ENCODE measurements around the gene HOXB9. TPM values are rescaled to one million over a fixed set of nuclear protein-coding genes. Genes with fewer than 3 reads are reported as not detected.

HOXB9 gene
- total and polyA plus RNA-seq, 9 of the 15 experiments (the other 6 are each of a cell fraction or from before 2014, with no cell fraction given), result 3.1 to 196 (median 77.6) TPM

GRCh38 chr17:48626245-48627117, at the start of gene HOXB9 (continued):
- TF ChIP-seq ZNF561 (CRISPR knock-in tag; conservative IDR thresholded peaks at IDR 0.05) (no peak), BACH1 (tag; IDR thresholded peaks at IDR 0.05) (no peak), NBN (IDR thresholded peaks at IDR 0.05; ENCODE audit: low read depth) (peak; percentile 97), ZNF431 (CRISPR knock-in tag; IDR thresholded peaks at IDR 0.05) (0 out of 2 replicates have a peak, but pooled peaks have one; percentile 54), ELK1 (CRISPR knock-in tag; IDR thresholded peaks at IDR 0.05) (no peak), HNRNPK (IDR thresholded peaks at IDR 0.05; ENCODE audit: low read depth, low read length, poor library complexity, severe bottlenecking) (no peak), GTF2F1 (IDR thresholded peaks at IDR 0.05; ENCODE audit: low read depth, low read length) (no peak), TAF9B (IDR thresholded peaks at IDR 0.05; ENCODE audit: partially characterized antibody) (peak; percentile 94), FOXP4 (CRISPR knock-in tag; IDR thresholded peaks at IDR 0.05; ENCODE audit: borderline replicate concordance) (0 out of 2 replicates have a peak, but pooled peaks have one; percentile 3), MTA2 (IDR thresholded peaks at IDR 0.05; ENCODE audit: low read depth) (peak; percentile 33; the same call in 1 of the 2 replicates), FOXO4 (CRISPR knock-in tag; IDR thresholded peaks at IDR 0.05) (no peak), HOMEZ (CRISPR knock-in tag; IDR thresholded peaks at IDR 0.05) (no peak), ERF (CRISPR knock-in tag; IDR thresholded peaks at IDR 0.05) (0 out of 2 replicates have a peak, but pooled peaks have one; percentile 59), U2AF1 (optimal IDR thresholded peaks at IDR 0.05; ENCODE audit: low read depth, low read length) (no peak), ZBTB17 (CRISPR knock-in tag; IDR thresholded peaks at IDR 0.05) (0 out of 2 replicates have a peak, but pooled peaks have one; percentile 49), CEBPG (CRISPR knock-in tag; IDR thresholded peaks at IDR 0.05) (peak; percentile 99), CEBPG (tag; conservative IDR thresholded peaks at IDR 0.05 in 1 of 2, IDR thresholded peaks at IDR 0.05 in 1 of 2) (peak; percentile 92 to 98), ATF1 (CRISPR knock-in tag; IDR thresholded peaks at IDR 0.05) (no peak), ATF1 (tag; IDR thresholded peaks at IDR 0.05) (peak; percentile 95), CREBBP (IDR thresholded peaks at IDR 0.05; ENCODE audit: low read depth, low read length) (no peak), MTA3 (IDR thresholded peaks at IDR 0.05; ENCODE audit: borderline replicate concordance) (peak; percentile 93), ZNF224 (CRISPR knock-in tag; IDR thresholded peaks at IDR 0.05) (no peak), TFAM (CRISPR knock-in tag; conservative IDR thresholded peaks at IDR 0.05) (no peak)

Measured in K562 (cell line).